Measurements from ENCODE around the gene MLLT3. TPM values are rescaled to one million over a fixed set of nuclear protein-coding genes. Genes with fewer than 3 reads are reported as not detected.

The MLLT3 gene
- total RNA-seq, 4 donors from 2014 or later = 2.1 to 30.4 (median 14.0) TPM

DNA sequence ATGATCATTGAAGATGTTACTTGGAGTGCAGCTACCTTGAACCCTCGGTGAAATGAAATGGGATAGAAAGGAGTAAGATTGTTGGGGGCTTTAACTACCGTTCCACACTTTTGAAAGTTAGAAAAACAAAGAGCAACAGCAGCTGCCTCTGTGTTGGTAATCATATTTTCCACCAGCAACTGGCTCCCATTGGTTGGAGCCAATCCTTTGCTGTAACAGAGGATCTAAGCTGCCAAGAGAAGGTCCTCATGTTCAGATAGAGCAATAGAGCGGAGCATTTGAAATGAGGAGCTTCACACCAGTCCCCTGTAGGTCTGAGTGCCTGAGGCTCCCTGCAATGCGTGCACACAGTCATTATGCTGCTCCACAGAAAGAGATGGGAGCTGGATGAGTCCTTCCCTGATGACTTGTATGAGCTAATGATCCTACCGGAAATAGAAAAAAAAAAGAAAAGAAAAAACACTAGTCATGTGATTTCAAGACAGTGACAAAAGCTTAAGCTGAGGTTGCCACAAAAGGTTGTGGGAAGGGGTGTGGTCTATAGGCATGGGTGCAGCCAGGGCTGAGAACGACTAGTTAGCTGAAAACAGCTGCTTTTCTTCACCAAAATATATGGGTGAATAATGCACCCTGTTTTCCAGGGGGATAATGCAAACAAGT lies 300.7 kb downstream of the MLLT3 start:
- Histone ChIP-seq H3K4me3 (no peak overlapping the region), H3K4me1 (peaks cover 0 to 4% of the 10 kb centered on the region in 2 donors), H3K36me3 (no peaks in the 10 kb centered on the region), H3K9me3 (no peaks in the 10 kb centered on the region), H3K27me3 (no peaks in the 10 kb centered on the region), H3K27ac (peak overlapping the region in 1 of 2 donors; percentile 58)
- DNase-seq = no peak
- intact Hi-C loops (cut with DNase I; ENCODE audit: low total_unique reads) = no loop called here
- TF ChIP-seq, protein P1, sequence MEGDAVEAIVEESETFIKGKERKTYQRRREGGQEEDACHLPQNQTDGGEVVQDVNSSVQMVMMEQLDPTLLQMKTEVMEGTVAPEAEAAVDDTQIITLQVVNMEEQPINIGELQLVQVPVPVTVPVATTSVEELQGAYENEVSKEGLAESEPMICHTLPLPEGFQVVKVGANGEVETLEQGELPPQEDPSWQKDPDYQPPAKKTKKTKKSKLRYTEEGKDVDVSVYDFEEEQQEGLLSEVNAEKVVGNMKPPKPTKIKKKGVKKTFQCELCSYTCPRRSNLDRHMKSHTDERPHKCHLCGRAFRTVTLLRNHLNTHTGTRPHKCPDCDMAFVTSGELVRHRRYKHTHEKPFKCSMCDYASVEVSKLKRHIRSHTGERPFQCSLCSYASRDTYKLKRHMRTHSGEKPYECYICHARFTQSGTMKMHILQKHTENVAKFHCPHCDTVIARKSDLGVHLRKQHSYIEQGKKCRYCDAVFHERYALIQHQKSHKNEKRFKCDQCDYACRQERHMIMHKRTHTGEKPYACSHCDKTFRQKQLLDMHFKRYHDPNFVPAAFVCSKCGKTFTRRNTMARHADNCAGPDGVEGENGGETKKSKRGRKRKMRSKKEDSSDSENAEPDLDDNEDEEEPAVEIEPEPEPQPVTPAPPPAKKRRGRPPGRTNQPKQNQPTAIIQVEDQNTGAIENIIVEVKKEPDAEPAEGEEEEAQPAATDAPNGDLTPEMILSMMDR (IDR thresholded peaks at IDR 0.05) = no peak
- TF ChIP-seq POLR2A (IDR thresholded peaks at IDR 0.05) = no peak

DNA sequence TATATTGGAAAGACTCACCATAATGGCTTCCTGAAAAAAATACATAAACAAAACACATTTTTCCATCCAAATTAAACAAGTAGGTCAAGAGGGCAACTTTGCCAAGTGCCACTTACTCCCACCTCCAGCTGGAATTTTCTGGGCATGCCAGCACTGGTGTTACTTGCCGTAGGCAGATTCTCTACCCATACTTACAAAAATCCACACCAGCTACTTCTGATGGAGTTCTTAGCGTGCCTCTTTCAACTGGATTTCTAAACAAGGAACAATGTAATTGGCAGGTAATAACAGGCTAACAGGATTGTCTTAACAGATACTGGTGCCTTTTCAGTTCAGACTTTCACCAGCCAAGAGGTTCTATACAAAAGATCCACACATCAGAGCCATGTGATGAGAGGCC lies 301.4 kb downstream of the MLLT3 start:
- no peaks in the 10 kb centered on the region for H3K9me3 ChIP-seq
- H3K27ac ChIP-seq = peak overlapping the region; percentile 58 to 63
- H3K36me3 ChIP-seq = no peaks in the 10 kb centered on the region
- no peak for DNase-seq
- H3K27me3 ChIP-seq = no peaks in the 10 kb centered on the region
- H3K4me3 ChIP-seq = no peak overlapping the region
- H3K4me1 ChIP-seq = peaks cover 0 to 4% of the 10 kb centered on the region in 2 donors
- TF ChIP-seq, protein P1 (IDR thresholded peaks at IDR 0.05) = no peak
- no peak for TF ChIP-seq POLR2A (IDR thresholded peaks at IDR 0.05)
- intact Hi-C loops (cut with DNase I; ENCODE audit: low total_unique reads) = no loop called here

DNA sequence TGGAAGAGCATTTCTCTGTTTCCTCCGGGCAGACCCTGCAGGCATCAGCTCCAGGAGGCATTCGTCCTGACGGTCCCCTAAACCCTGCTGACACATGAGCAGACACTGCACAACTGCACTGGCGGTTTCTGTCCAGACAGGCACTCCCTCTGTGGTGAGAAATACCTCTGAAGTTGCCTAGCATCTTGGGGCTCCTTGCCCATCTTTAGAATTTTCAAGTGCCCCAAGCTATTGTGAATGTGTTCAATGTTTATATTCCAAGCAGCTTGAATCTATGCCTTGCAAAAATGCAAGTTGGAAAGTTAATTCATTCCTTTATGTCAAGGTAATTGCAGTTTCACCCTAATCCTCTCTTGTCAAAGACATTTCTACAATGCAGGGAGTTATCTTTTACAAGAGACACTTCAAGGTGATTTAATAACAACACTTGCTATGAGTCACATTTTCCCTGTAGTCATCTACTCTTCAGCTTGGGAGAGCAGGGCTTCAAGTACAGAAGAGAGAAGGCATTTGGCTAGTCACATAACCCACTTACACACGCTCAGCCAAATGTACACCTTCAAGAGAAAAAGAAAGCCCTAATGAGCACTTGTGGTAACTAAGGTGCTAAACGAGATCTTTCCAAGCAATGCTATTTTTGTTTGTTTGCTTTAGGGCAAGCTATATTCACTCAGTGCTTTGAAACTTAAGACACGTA lies 302.5 kb downstream of the MLLT3 start:
- intact Hi-C loops (cut with DNase I; ENCODE audit: low total_unique reads) = no loop called here
- Histone ChIP-seq H3K27ac (peak overlapping the region; percentile 58 to 63), H3K27me3 (no peaks in the 10 kb centered on the region), H3K4me3 (no peak overlapping the region), H3K4me1 (peaks cover 0 to 4% of the 10 kb centered on the region in 2 donors), H3K36me3 (no peaks in the 10 kb centered on the region), H3K9me3 (no peaks in the 10 kb centered on the region)
- DNase-seq = no peak
- TF ChIP-seq, protein P1 (IDR thresholded peaks at IDR 0.05) = no peak
- TF ChIP-seq POLR2A (IDR thresholded peaks at IDR 0.05) = no peak

DNA sequence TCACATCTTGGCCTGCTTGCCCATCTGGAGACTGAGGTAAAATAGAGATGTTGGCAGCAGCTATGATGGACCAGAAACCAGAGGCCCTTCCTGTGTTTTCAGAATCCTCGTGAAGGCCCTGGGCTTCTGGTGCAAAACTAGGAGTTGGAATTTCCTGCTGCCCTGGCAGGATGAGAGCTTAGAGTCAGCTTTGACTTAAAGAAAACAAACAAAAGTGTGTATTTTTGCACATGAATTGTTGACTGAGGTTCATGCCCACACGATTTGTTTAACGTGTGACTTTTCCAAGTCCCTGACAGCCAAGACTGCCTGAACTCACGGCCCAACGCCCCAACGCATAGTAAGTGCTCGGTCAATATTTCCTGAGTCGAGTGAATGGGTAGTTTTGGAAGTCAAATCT lies 303.1 kb downstream of the MLLT3 start:
- intact Hi-C loops (cut with DNase I; ENCODE audit: low total_unique reads) = no loop called here
- no peak for TF ChIP-seq POLR2A (IDR thresholded peaks at IDR 0.05)
- TF ChIP-seq, protein P1 (IDR thresholded peaks at IDR 0.05) = no peak
- H3K9me3 ChIP-seq = no peaks in the 10 kb centered on the region
- no peaks in the 10 kb centered on the region for H3K27me3 ChIP-seq
- H3K36me3 ChIP-seq = no peaks in the 10 kb centered on the region
- H3K4me1 ChIP-seq = peaks cover 0 to 4% of the 10 kb centered on the region in 2 donors
- peak overlapping the region; percentile 38 to 55 for H3K27ac ChIP-seq
- no peak overlapping the region for H3K4me3 ChIP-seq
- no peak for DNase-seq

DNA sequence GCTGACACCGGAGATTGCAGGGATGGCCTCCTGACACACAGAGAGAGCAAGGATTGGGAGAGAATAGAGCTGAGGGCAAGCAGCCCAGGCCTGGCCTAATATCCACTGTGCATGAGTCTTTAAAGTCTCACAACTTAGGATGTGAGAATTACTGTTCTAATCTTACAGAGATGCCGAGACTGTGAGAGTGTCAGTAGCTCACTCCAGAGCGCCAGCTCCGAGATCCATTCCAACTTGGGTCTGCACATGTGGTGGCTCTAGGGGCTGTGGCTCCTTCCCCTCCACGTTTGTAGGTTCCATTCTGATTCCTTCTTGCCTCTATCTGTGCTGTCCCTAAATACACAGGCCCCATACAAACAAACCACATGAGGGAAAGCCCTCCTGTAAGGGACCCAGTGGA lies 304.6 kb downstream of the MLLT3 start:
- peak overlapping the region in 1 of 2 donors; percentile 36 for H3K27ac ChIP-seq
- intact Hi-C loops (cut with DNase I; ENCODE audit: low total_unique reads) = no loop called here
- DNase-seq = no peak
- TF ChIP-seq, protein P1 (IDR thresholded peaks at IDR 0.05) = no peak
- TF ChIP-seq POLR2A (IDR thresholded peaks at IDR 0.05) = no peak
- H3K9me3 ChIP-seq = no peaks in the 10 kb centered on the region
- H3K4me3 ChIP-seq = no peak overlapping the region
- H3K27me3 ChIP-seq = no peaks in the 10 kb centered on the region
- H3K36me3 ChIP-seq = no peaks in the 10 kb centered on the region
- H3K4me1 ChIP-seq = peaks cover 0 to 4% of the 10 kb centered on the region in 2 donors

Measured in uterus (tissue), 4 donors.